Chondrocyte (in vitro differentiated cells): ENCODE data around the gene GCC2. TPM values are rescaled to one million over a fixed set of nuclear protein-coding genes. Genes with fewer than 3 reads are reported as not detected.

ENCODE experiments used
- DNase-seq: peaks from one replicate; pipeline ENCODE4 v3.0.0; 2021; ENCODE audit warnings: mixed read lengths, low spot score
- H3K27ac Mint-ChIP-seq: one replicate; pipeline ENCODE4 v1.8.0; 2021; ENCODE audit warnings: mild to moderate bottlenecking, moderate library complexity, mixed read lengths; ENCODE audit not compliant: unreplicated experiment
- H3K27me3 Mint-ChIP-seq: 2 replicates; pipeline ENCODE4 v1.8.0; 2021; ENCODE audit warnings: low read depth, mixed read lengths
- H3K36me3 Mint-ChIP-seq: 2 replicates; pipeline ENCODE4 v1.8.0; 2021; ENCODE audit warnings: low read depth, mixed read lengths
- H3K4me1 Mint-ChIP-seq: 2 replicates; pipeline ENCODE4 v1.8.0; 2021; ENCODE audit warnings: low read depth, mild to moderate bottlenecking, mixed read lengths
- H3K4me3 Mint-ChIP-seq: one replicate; pipeline ENCODE4 v1.8.0; 2021; ENCODE audit warnings: mild to moderate bottlenecking, moderate library complexity, mixed read lengths; ENCODE audit not compliant: unreplicated experiment
- H3K9me3 Mint-ChIP-seq: 2 replicates; pipeline ENCODE4 v1.8.0; 2021; ENCODE audit warnings: low read depth, mixed read lengths
- CTCF ChIP-seq: fragments of 200-600 bp; sonication (generic); IDR thresholded peaks from 2 replicates; pipeline ENCODE4 v1.5.0; 2021; ENCODE audit warnings: antibody characterized with exemption, mild to moderate bottlenecking, moderate library complexity
- total RNA-seq: library from RNA; stranded (reverse); gene quantifications from 3 replicates; pipeline ENCODE4 v1.2.1, GENCODE V29; 2021

Gene GCC2
- total RNA-seq, 1 donor from 2014 or later, result 24.2 TPM

GRCh38 chr2:108444941-108445840 lies 3.8 kb upstream of the GCC2 start:
- Mint-ChIP-seq H3K36me3 (no peaks in the 10 kb centered on the region), H3K4me1 (peaks cover 18% of the 10 kb centered on the region), H3K4me3 (no peak overlapping the region), H3K27ac (no peak overlapping the region), H3K27me3 (no peaks in the 10 kb centered on the region), H3K9me3 (no peaks in the 10 kb centered on the region)
- DNase-seq, result no peak
- no peak for TF ChIP-seq CTCF

GRCh38 chr2:108446703-108447102 lies 2.3 kb upstream of the GCC2 start:
- Mint-ChIP-seq H3K27ac (no peak overlapping the region), H3K27me3 (no peaks in the 10 kb centered on the region), H3K36me3 (no peaks in the 10 kb centered on the region), H3K4me1 (peaks cover 27% of the 10 kb centered on the region), H3K4me3 (no peak overlapping the region), H3K9me3 (no peaks in the 10 kb centered on the region)
- no peak for TF ChIP-seq CTCF
- DNase-seq, result no peak

- Mint-ChIP-seq H3K9me3 (no peaks in the 10 kb centered on the region), H3K4me3 (peak overlapping the region; percentile 89), H3K4me1 (peaks cover 29% of the 10 kb centered on the region), H3K36me3 (peaks cover 6% of the 10 kb centered on the region), H3K27ac (peak overlapping the region; percentile 88), H3K27me3 (no peaks in the 10 kb centered on the region)
- no peak for TF ChIP-seq CTCF
- DNase-seq, result no peak
These were observed 894 bp upstream of the GCC2 start for GRCh38 chr2:108447947-108448677.

GRCh38 chr2:108449410-108450130 lies 564 bp downstream of the GCC2 start:
- Mint-ChIP-seq H3K4me3 (peak overlapping the region; percentile 89), H3K27me3 (no peaks in the 10 kb centered on the region), H3K9me3 (no peaks in the 10 kb centered on the region), H3K36me3 (peaks cover 14% of the 10 kb centered on the region), H3K27ac (peak overlapping the region; percentile 88), H3K4me1 (peaks cover 35% of the 10 kb centered on the region)
- no peak for DNase-seq
- TF ChIP-seq CTCF, result peak; percentile 12

- no peak for DNase-seq
- H3K9me3 Mint-ChIP-seq, result no peaks in the 10 kb centered on the region
- peaks cover 37% of the 10 kb centered on the region for H3K4me1 Mint-ChIP-seq
- peaks cover 23% of the 10 kb centered on the region for H3K36me3 Mint-ChIP-seq
- H3K27ac Mint-ChIP-seq, result no peak overlapping the region
- no peaks in the 10 kb centered on the region for H3K27me3 Mint-ChIP-seq
- no peak for TF ChIP-seq CTCF
- H3K4me3 Mint-ChIP-seq, result no peak overlapping the region
These were observed 1.9 kb downstream of the GCC2 start for GRCh38 chr2:108450863-108451262.
